ENCODE data around the gene PSMG3.

Gene PSMG3

GRCh38 chr7:1569440-1569832 is 396 bp downstream of the PSMG3 start:
- no peak for DNase-seq (ENCODE audit: low read depth)
- H3K4me3 ChIP-seq (ENCODE audit: low read length): peak overlapping the region; percentile 82
- TF ChIP-seq CTCF (conservative IDR thresholded peaks at IDR 0.05; ENCODE audit: low read depth, low read length): no peak

- peak overlapping the region; percentile 82 for H3K4me3 ChIP-seq (ENCODE audit: low read length)
- TF ChIP-seq CTCF (conservative IDR thresholded peaks at IDR 0.05; ENCODE audit: low read depth, low read length): no peak
- DNase-seq (ENCODE audit: low read depth): no peak
Measured at GRCh38 chr7:1569016-1569415, 816 bp downstream of the PSMG3 start.

GRCh38 chr7:1567896-1568510 is 1.8 kb downstream of the PSMG3 start:
- no peak overlapping the region for H3K4me3 ChIP-seq (ENCODE audit: low read length)
- TF ChIP-seq CTCF (conservative IDR thresholded peaks at IDR 0.05; ENCODE audit: low read depth, low read length): no peak
- DNase-seq (ENCODE audit: low read depth): no peak

GRCh38 chr7:1567049-1567771 is 2.6 kb downstream of the PSMG3 start:
- H3K4me3 ChIP-seq (ENCODE audit: low read length): no peak overlapping the region
- no peak for TF ChIP-seq CTCF (conservative IDR thresholded peaks at IDR 0.05; ENCODE audit: low read depth, low read length)
- DNase-seq (ENCODE audit: low read depth): no peak

- TF ChIP-seq CTCF (conservative IDR thresholded peaks at IDR 0.05; ENCODE audit: low read depth, low read length): no peak
- no peak for DNase-seq (ENCODE audit: low read depth)
- H3K4me3 ChIP-seq (ENCODE audit: low read length): no peak overlapping the region
Measured at GRCh38 chr7:1566687-1567048, 3.2 kb downstream of the PSMG3 start.

- no peak for DNase-seq (ENCODE audit: low read depth)
- no peak for TF ChIP-seq CTCF (conservative IDR thresholded peaks at IDR 0.05; ENCODE audit: low read depth, low read length)
- H3K4me3 ChIP-seq (ENCODE audit: low read length): no peak overlapping the region
Measured at GRCh38 chr7:1564603-1565022, 5.2 kb downstream of the PSMG3 start.

- H3K4me3 ChIP-seq (ENCODE audit: low read length): no peak overlapping the region
- DNase-seq (ENCODE audit: low read depth): no peak
- no peak for TF ChIP-seq CTCF (conservative IDR thresholded peaks at IDR 0.05; ENCODE audit: low read depth, low read length)
Measured at GRCh38 chr7:1563981-1564602, 5.7 kb downstream of the PSMG3 start.

Data from retinal pigment epithelial cell (primary cell).